Superior temporal gyrus (tissue), 1 donor: ENCODE data around the gene GASK1A.

Experiments used
- DNase-seq: peaks from one replicate; pipeline ENCODE4 v3.0.0-alpha.2; 2016; ENCODE audit errors: extremely low spot score

GASK1A gene

GRCh38 chr3:43086460-43087165 lies 107.5 kb downstream of the GASK1A start:
- no peak for DNase-seq

GRCh38 chr3:43087249-43087776 lies 108.2 kb downstream of the GASK1A start:
- DNase-seq = no peak

- DNase-seq = no peak
Measured at GRCh38 chr3:43089081-43089480, 110.0 kb downstream of the GASK1A start.

GRCh38 chr3:43090238-43090637 lies 111.1 kb downstream of the GASK1A start:
- DNase-seq = no peak

GRCh38 chr3:43091481-43091880 lies 112.4 kb downstream of the GASK1A start:
- DNase-seq = no peak

- DNase-seq = no peak
Measured at GRCh38 chr3:43093006-43093405, 113.9 kb downstream of the GASK1A start.

GRCh38 chr3:43093974-43094373 lies 114.9 kb downstream of the GASK1A start:
- no peak for DNase-seq

- DNase-seq = no peak
Measured at GRCh38 chr3:43094381-43094780, 115.3 kb downstream of the GASK1A start.

- no peak for DNase-seq
Measured at GRCh38 chr3:43094851-43095250, 115.7 kb downstream of the GASK1A start.

- DNase-seq = no peak
Measured at GRCh38 chr3:43095370-43095769, 116.3 kb downstream of the GASK1A start.

GRCh38 chr3:43096761-43097160 lies 117.7 kb downstream of the GASK1A start:
- DNase-seq = no peak

GRCh38 chr3:43097400-43098080 lies 118.4 kb downstream of the GASK1A start:
- DNase-seq = no peak

GRCh38 chr3:43098761-43099160 lies 119.7 kb downstream of the GASK1A start:
- DNase-seq = no peak

GRCh38 chr3:43102773-43103480 lies 123.8 kb downstream of the GASK1A start:
- DNase-seq = no peak

- no peak for DNase-seq
Measured at GRCh38 chr3:43104039-43104438, 124.9 kb downstream of the GASK1A start.

- DNase-seq = no peak
Measured at GRCh38 chr3:43104660-43105595, 125.8 kb downstream of the GASK1A start.

GRCh38 chr3:43105596-43106292 lies 126.6 kb downstream of the GASK1A start, which contains the start of gene POMGNT2:
TSS of gene POMGNT2 (minus strand) at chr3:43106079. CDS start at chr3:43081431, 24,648 bp downstream.
- DNase-seq = peak; percentile 93

- no peak for DNase-seq
Measured at GRCh38 chr3:43106293-43106628, 127.2 kb downstream of the GASK1A start.
